Fibroblast of the aortic adventitia (primary cell): Measurements from ENCODE around the gene SMIM17. TPM values are rescaled to one million over a fixed set of nuclear protein-coding genes. Genes with fewer than 3 reads are reported as not detected.

Source experiments
- DNase-seq: peaks from one replicate; pipeline ENCODE4 v3.0.0-alpha.2; 2010; ENCODE audit warnings: low read depth
- H3K4me3 ChIP-seq: 2 replicates; pipeline ENCODE4 v1.5.1; 2011; ENCODE audit warnings: low read depth, mild to moderate bottlenecking, control low read depth, low read length, moderate library complexity
- total RNA-seq: library from RNA; depleted of rRNA; stranded (reverse); fragments of >200 nt; gene quantifications from 2 replicates; pipeline ENCODE4 v1.2.3, GENCODE V29; 2012; ENCODE audit warnings: low replicate concordance
- TF ChIP-seq, protein P1 (sequence below): IDR thresholded peaks from 2 replicates; pipeline ENCODE4 v1.5.1; 2011; ENCODE audit warnings: mild to moderate bottlenecking, low read length, control low read depth, inconsistent platforms; ENCODE audit not compliant: insufficient read depth

SMIM17 gene
- total RNA-seq, 1 donor = not detected

DNA sequence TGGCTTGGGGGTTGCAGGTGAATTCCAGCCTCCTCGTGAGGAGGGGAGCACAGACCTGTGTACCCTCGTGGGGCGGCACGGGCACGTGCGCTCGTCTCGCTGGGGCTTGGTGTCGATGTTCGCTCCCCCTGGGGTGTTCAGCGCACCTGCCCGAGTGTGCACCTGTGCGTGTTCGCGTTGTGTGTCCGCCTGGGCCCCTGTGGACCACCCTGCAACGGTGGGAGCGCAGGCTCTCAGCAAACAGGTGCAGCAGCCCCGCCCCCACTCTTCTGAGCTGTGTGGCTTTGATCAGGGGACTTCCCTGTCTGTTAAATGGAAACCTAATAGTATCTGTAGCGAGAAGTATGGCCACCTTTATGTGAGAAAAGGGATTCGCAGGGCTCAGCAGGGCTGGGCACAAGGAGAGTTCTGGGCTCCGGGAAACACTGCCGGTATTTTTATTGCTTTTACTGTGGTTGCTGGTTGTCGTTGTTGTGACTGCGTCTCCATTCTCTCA is 549 bp downstream of the SMIM17 start:
- TF ChIP-seq, protein P1, sequence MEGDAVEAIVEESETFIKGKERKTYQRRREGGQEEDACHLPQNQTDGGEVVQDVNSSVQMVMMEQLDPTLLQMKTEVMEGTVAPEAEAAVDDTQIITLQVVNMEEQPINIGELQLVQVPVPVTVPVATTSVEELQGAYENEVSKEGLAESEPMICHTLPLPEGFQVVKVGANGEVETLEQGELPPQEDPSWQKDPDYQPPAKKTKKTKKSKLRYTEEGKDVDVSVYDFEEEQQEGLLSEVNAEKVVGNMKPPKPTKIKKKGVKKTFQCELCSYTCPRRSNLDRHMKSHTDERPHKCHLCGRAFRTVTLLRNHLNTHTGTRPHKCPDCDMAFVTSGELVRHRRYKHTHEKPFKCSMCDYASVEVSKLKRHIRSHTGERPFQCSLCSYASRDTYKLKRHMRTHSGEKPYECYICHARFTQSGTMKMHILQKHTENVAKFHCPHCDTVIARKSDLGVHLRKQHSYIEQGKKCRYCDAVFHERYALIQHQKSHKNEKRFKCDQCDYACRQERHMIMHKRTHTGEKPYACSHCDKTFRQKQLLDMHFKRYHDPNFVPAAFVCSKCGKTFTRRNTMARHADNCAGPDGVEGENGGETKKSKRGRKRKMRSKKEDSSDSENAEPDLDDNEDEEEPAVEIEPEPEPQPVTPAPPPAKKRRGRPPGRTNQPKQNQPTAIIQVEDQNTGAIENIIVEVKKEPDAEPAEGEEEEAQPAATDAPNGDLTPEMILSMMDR = no peak
- DNase-seq = no peak
- no peak overlapping the region for H3K4me3 ChIP-seq

DNA sequence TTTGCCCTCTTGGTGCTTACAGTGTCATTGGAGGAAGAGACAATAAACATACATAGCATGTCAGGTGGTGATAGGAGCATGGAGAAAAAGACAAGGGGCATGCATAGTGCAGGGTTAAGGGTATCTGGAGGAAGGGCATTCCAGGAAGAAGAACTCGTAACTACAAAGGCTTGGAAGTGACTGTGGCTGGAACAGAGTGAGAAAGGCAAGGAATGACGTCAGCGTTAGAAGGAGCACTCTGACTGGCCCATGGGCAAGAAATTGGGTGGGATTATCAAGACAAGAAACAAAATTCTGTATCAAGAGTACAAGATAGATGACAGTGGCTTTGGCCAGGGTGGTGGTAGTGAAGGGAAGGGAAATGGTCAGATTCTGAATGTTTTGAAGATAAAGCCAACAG is 11.2 kb downstream of the SMIM17 start:
- no peak overlapping the region for H3K4me3 ChIP-seq
- DNase-seq = no peak
- TF ChIP-seq, protein P1 = no peak

DNA sequence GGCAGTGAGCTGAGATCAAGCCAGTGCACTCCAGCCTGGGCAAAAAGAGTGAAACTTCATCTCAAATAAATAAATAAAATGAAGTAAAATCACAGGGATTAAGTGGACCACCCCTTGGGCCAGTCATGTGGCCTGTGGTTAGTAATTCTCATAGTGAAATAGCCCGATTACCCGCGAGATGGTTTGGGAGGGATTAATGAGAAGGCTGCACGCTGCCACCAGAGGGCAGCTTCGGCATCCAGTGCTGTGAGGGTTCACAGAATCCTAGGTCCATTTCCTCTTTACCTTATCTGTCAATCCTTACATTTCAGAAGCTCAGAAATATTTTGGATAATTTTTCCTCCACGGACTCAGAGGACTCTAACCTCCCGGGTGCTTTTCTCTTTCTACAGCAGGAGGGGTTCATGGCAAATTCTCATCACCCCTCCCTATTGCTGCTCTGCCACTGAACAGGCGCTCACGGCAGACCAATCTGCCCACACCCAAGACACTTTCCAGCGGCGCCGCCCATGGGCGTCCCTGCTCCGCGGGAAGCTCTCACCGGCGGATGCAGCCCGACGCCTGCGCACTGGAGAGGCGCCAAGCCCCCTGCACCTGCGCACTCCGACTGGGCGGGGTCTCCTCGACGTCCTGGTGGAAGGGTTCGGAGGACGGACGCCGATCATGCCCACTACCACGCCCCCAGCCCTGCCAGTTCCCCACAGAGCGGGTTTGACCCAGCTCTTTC is 17.6 kb downstream of the SMIM17 start:
- no peak for DNase-seq
- TF ChIP-seq, protein P1 = no peak
- H3K4me3 ChIP-seq = no peak overlapping the region

DNA sequence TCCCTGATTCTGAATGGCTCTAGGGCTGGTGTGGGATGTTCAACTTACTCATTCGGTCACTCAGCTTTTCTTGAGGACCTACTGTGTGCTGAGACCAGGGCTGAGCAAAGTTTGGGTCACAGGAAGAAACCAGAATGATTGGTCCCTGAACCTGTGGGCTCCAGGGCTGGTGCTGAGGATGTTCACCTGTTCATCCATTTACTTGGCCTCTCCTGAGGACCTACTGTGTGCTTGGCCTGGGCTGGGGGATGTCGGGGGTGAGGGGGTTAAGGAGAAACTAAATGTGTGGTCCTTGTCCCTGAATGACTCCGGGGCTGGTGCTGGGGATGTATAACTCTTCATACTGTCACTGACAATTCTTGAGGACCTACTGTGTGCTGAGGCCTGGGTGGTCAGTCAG is 18.3 kb downstream of the SMIM17 start:
- TF ChIP-seq, protein P1 = no peak
- DNase-seq = no peak
- H3K4me3 ChIP-seq = no peak overlapping the region

DNA sequence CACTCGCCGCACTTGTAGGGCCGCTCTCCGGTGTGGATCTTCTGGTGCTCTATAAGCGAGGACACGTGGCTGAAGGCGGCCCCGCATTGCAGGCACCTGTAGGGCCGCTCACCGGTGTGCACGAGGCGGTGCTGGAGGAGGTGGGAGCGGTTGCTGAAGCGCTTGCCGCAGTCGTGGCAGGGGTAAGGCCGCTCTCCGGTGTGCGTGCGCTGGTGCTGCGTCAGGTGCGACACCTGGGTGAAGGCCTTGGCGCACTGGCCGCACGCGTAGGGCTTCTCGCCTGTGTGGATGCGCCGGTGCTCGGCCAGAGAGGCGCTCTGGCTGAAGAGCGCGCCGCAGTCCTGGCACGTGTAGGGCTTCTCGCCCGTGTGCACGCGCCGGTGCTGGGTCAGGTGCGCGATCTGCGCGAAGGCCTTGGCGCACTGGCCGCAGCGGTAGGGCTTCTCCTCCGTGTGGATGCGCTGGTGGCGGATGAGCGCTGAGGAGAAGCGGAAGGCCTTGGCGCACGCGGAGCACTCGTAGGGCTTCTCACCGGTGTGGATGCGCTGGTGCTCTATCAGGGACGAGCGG is 21.1 kb downstream of the SMIM17 start:
- no peak overlapping the region for H3K4me3 ChIP-seq
- no peak for DNase-seq
- TF ChIP-seq, protein P1 = no peak

DNA sequence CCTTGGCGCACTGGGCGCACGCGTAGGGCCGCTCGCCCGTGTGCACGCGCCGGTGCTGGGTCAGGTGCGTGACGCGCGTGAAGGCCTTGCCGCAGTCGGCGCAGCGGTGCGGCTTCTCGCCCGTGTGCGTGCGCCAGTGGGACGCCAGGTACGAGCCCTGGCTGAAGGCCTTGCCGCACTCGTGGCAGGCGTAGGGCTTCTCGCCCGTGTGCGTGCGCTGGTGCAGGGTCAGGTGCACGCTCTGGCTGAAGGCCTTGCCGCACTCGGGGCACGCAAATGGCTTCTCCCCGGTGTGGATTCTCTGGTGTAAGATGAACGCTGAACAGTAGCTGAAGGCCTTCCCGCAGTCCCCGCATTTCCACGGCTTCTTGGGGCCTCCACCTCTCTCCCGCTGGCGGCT is 21.6 kb downstream of the SMIM17 start:
- no peak overlapping the region for H3K4me3 ChIP-seq
- TF ChIP-seq, protein P1 = no peak
- DNase-seq = no peak
